ENCODE measurements around the gene PRAMEF1.

GRCh38 chr1:12760256-12760795 lies 30.9 kb upstream of the PRAMEF1 start:
- TF ChIP-seq CTCF (IDR thresholded peaks at IDR 0.05) (no peak), POLR2AphosphoS5 (IDR thresholded peaks at IDR 0.05; ENCODE audit: insufficient read depth in 1 of 2, low read depth in 1 of 2) (no peak), POLR2A (IDR thresholded peaks at IDR 0.05) (no peak)
